Ectodermal cell (in vitro differentiated cells): ENCODE measurements around the gene BEX5.
A peak's percentile ranks its signal among the peaks of the same experiment; 100 is the strongest.
"Not testable (repeated sequence)": the region's sequence is repeated elsewhere in the genome, so short reads cannot be mapped to it uniquely, and the experiment has no call there.

Source experiments
- H3K27ac ChIP-seq: 2 replicates; pipeline ENCODE4 v1.7.0; 2013; ENCODE audit warnings: mild to moderate bottlenecking, low read depth, low read length; ENCODE audit not compliant: insufficient read depth, poor library complexity, severe bottlenecking
- H3K27me3 ChIP-seq: 2 replicates; pipeline ENCODE4 v1.7.0; 2013; ENCODE audit warnings: mild to moderate bottlenecking, low read length; ENCODE audit not compliant: insufficient read depth, control insufficient read depth, poor library complexity, severe bottlenecking
- H3K36me3 ChIP-seq: one replicate; pipeline ENCODE4 v1.7.0; 2013; ENCODE audit warnings: low read length; ENCODE audit not compliant: control insufficient read depth, insufficient read depth
- H3K4me1 ChIP-seq: one replicate; pipeline ENCODE4 v1.7.0; 2013; ENCODE audit warnings: low read length; ENCODE audit not compliant: control insufficient read depth, insufficient read depth
- H3K4me3 ChIP-seq: 2 replicates; pipeline ENCODE4 v1.7.0; 2013; ENCODE audit warnings: low read depth, low read length, control low read depth; ENCODE audit not compliant: insufficient read depth
- H3K9me3 ChIP-seq: 2 replicates; pipeline ENCODE4 v1.7.0; 2013; ENCODE audit warnings: mild to moderate bottlenecking, low read length, moderate library complexity; ENCODE audit not compliant: control insufficient read depth
- WGBS, 2 experiments: methylation state at CpG; one replicate each; pipeline ENCODE4 v1.1.7; 2013; ENCODE audit warnings: missing lambda C conversion rate in 2 of 2; 5-methylcytosine and 5-hydroxymethylcytosine counted together

Gene BEX5

GRCh38 chrX:102126080-102126818 lies 29.5 kb downstream of the BEX5 start:
- Histone ChIP-seq H3K27me3 (peaks cover 21% of the 10 kb centered on the region), H3K4me3 (peak overlapping the region; percentile 39)
- not testable (repeated sequence) for H3K27ac ChIP-seq, H3K4me1 ChIP-seq, H3K9me3 ChIP-seq, H3K36me3 ChIP-seq
- 39 to 53% methylated on average over 19 to 20 of the region's 21 CpGs for WGBS, 2 experiments

GRCh38 chrX:102125436-102125835 lies 30.3 kb downstream of the BEX5 start, which contains the start of gene TCEAL2:
Gene TCEAL2, plus strand, starts transcription at chrX:102125679. Its CDS starts 1,152 bp downstream, at chrX:102126831.
- not testable (repeated sequence) for H3K27ac ChIP-seq, H3K36me3 ChIP-seq, H3K4me1 ChIP-seq, H3K9me3 ChIP-seq
- peak within 1 kb of the TSS; percentile 39 for H3K4me3 ChIP-seq
- peaks cover 21% of the 10 kb centered on the region for H3K27me3 ChIP-seq
- WGBS, 2 experiments: 0 to 1% methylated on average over 19 to 24 of the region's 38 CpGs

GRCh38 chrX:102125014-102125413 lies 30.8 kb downstream of the BEX5 start:
- not testable (repeated sequence) for H3K27ac ChIP-seq, H3K4me1 ChIP-seq, H3K9me3 ChIP-seq, H3K36me3 ChIP-seq
- peak overlapping the region; percentile 39 for H3K4me3 ChIP-seq
- peaks cover 21% of the 10 kb centered on the region for H3K27me3 ChIP-seq
- WGBS, 2 experiments: 35% methylated on average over 5 to 7 of the region's 10 CpGs

GRCh38 chrX:102115748-102116147 lies 40.0 kb downstream of the BEX5 start:
- H3K27me3 ChIP-seq: no peaks in the 10 kb centered on the region
- no peaks in the 10 kb centered on the region for H3K4me1 ChIP-seq
- H3K36me3 ChIP-seq: no peaks in the 10 kb centered on the region
- no peaks in the 10 kb centered on the region for H3K9me3 ChIP-seq
- H3K4me3 ChIP-seq: no peak overlapping the region
- 82 to 90% methylated on average over 2 of the region's 2 CpGs for WGBS, 2 experiments
- no peak overlapping the region for H3K27ac ChIP-seq

GRCh38 chrX:102113367-102113766 lies 42.4 kb downstream of the BEX5 start:
- Histone ChIP-seq H3K9me3 (no peaks in the 10 kb centered on the region), H3K27ac (no peak overlapping the region), H3K36me3 (no peaks in the 10 kb centered on the region), H3K27me3 (no peaks in the 10 kb centered on the region), H3K4me1 (no peaks in the 10 kb centered on the region), H3K4me3 (no peak overlapping the region)
- WGBS, 2 experiments: 68 to 72% methylated on average over 3 to 4 of the region's 4 CpGs
